Islet of Langerhans (tissue), 1 donor: ENCODE data around the gene PRKN.

Experiments
- FAIRE-seq: peaks from one replicate; lab custom pipeline; 2011; peaks lifted over from hg19 to GRCh38; lab: Jason Lieb, UNC

PRKN gene

GRCh38 chr6:162615016-162615705 lies 112.4 kb downstream of the PRKN start:
- no peak for FAIRE-seq

GRCh38 chr6:162613310-162613709 lies 114.3 kb downstream of the PRKN start:
- no peak for FAIRE-seq

GRCh38 chr6:162612613-162613012 lies 115.0 kb downstream of the PRKN start:
- FAIRE-seq, result no peak

- FAIRE-seq, result no peak
Observed at GRCh38 chr6:162610351-162610750, 117.2 kb downstream of the PRKN start.

GRCh38 chr6:162605881-162606280 lies 121.7 kb downstream of the PRKN start:
- FAIRE-seq, result no peak

- no peak for FAIRE-seq
Observed at GRCh38 chr6:162603231-162604015, 124.1 kb downstream of the PRKN start.

GRCh38 chr6:162602759-162603158 lies 124.8 kb downstream of the PRKN start:
- FAIRE-seq, result no peak

- FAIRE-seq, result no peak
Observed at GRCh38 chr6:162596676-162597075, 130.9 kb downstream of the PRKN start.

GRCh38 chr6:162591517-162591916 lies 136.0 kb downstream of the PRKN start:
- no peak for FAIRE-seq

GRCh38 chr6:162581988-162582780 lies 145.4 kb downstream of the PRKN start:
- no peak for FAIRE-seq

- FAIRE-seq, result no peak
Observed at GRCh38 chr6:162580619-162581018, 146.9 kb downstream of the PRKN start.

GRCh38 chr6:162576016-162576415 lies 151.6 kb downstream of the PRKN start:
- no peak for FAIRE-seq

GRCh38 chr6:162572240-162572639 lies 155.3 kb downstream of the PRKN start:
- no peak for FAIRE-seq

- FAIRE-seq, result no peak
Observed at GRCh38 chr6:162568266-162568665, 159.3 kb downstream of the PRKN start.

- no peak for FAIRE-seq
Observed at GRCh38 chr6:162562041-162562440, 165.5 kb downstream of the PRKN start.

- no peak for FAIRE-seq
Observed at GRCh38 chr6:162560891-162561290, 166.7 kb downstream of the PRKN start.

GRCh38 chr6:162554531-162554930 lies 173.0 kb downstream of the PRKN start:
- FAIRE-seq, result no peak

GRCh38 chr6:162546905-162547304 lies 180.7 kb downstream of the PRKN start:
- no peak for FAIRE-seq

GRCh38 chr6:162543221-162543620 lies 184.3 kb downstream of the PRKN start:
- no peak for FAIRE-seq

GRCh38 chr6:162541019-162541601 lies 186.5 kb downstream of the PRKN start:
- no peak for FAIRE-seq

- FAIRE-seq, result no peak
Observed at GRCh38 chr6:162539321-162539720, 188.2 kb downstream of the PRKN start.

GRCh38 chr6:162538643-162539064 lies 188.9 kb downstream of the PRKN start:
- no peak for FAIRE-seq

- no peak for FAIRE-seq
Observed at GRCh38 chr6:162533009-162533400, 194.6 kb downstream of the PRKN start.
